ENCODE results near the gene SLC35C1. TPM values are rescaled to one million over a fixed set of nuclear protein-coding genes. Genes with fewer than 3 reads are reported as not detected.
"Not testable (repeated sequence)": the region's sequence is repeated elsewhere in the genome, so short reads cannot be mapped to it uniquely, and the experiment has no call there.

The SLC35C1 gene
- polyA plus RNA-seq, 6 donors from 2014 or later, result 3.3 to 7.6 (median 5.7) TPM

GRCh38 chr11:45827123-45827522 lies 22.2 kb downstream of the SLC35C1 start:
- Mint-ChIP-seq H3K9me3 (peaks cover 0 to 7% (median 1%) of the 10 kb centered on the region in 7 donors), H3K4me1 (peaks cover 0 to 2% (median 0%) of the 10 kb centered on the region in 3 donors), H3K4me3 (no peak overlapping the region), H3K27ac (no peak overlapping the region), H3K27me3 (peaks cover 26 to 53% (median 45%) of the 10 kb centered on the region in 3 donors), H3K36me3 (peaks cover 0 to 10% of the 10 kb centered on the region in 2 donors)
- no peak for ATAC-seq (ENCODE audit: low read depth in 2 of 2)
- DNase-seq, result no peak

GRCh38 chr11:45828996-45829395 lies 24.0 kb downstream of the SLC35C1 start:
- Mint-ChIP-seq H3K36me3 (peaks cover 0 to 10% of the 10 kb centered on the region in 2 donors), H3K27me3 (peaks cover 26 to 65% (median 59%) of the 10 kb centered on the region in 3 donors), H3K4me1 (peaks cover 0 to 2% (median 0%) of the 10 kb centered on the region in 3 donors), H3K9me3 (peaks cover 0 to 7% (median 1%) of the 10 kb centered on the region in 7 donors), H3K4me3 (no peak overlapping the region), H3K27ac (peak overlapping the region in 1 of 6 donors; percentile 33)
- no peak for DNase-seq
- no peak for ATAC-seq (ENCODE audit: low read depth in 2 of 2)

- peaks cover 0 to 2% (median 0%) of the 10 kb centered on the region in 3 donors for H3K4me1 Mint-ChIP-seq
- peaks cover 0 to 7% (median 1%) of the 10 kb centered on the region in 7 donors for H3K9me3 Mint-ChIP-seq
- DNase-seq (no peak), ATAC-seq (ENCODE audit: low read depth in 2 of 2) (no peak)
- no peak overlapping the region for H3K27ac Mint-ChIP-seq
- peaks cover 0 to 10% of the 10 kb centered on the region in 2 donors for H3K36me3 Mint-ChIP-seq
- peaks cover 26 to 69% (median 61%) of the 10 kb centered on the region in 3 donors for H3K27me3 Mint-ChIP-seq
- H3K4me3 Mint-ChIP-seq, result no peak overlapping the region
Observed at GRCh38 chr11:45830596-45830995, 25.6 kb downstream of the SLC35C1 start.

DNA sequence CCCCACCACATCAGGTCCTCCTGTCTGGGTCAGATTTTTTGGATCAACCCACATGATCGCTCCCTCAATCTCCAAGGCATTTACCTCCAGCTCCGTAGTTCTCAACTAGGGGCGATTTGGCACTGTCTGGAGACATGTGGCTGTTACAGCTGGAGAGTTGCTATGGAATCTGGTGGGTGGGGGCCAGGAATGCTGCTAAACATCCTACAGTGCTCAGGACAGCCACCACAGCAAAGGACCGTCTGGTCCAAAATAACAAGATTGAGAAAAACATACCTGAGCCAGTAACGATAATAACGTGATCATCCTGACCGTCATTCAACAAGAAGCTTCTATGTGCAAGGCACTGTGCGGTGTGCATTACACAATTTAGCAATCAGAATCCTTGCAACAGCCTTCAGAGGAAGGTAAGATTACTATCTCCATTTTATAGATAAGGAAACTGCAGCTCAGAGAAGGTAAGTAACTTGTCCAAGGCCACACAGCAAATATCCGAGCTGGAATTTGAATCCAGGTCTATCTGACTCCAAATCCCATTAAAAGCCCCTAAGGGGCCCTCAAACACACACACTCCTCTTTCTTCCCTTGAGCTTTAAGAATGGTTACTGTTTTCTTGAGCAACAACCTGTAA lies 28.0 kb downstream of the SLC35C1 start:
- no peak overlapping the region for H3K27ac Mint-ChIP-seq
- H3K4me1 Mint-ChIP-seq, result peaks cover 0 to 11% (median 9%) of the 10 kb centered on the region in 3 donors
- no peak overlapping the region for H3K4me3 Mint-ChIP-seq
- H3K27me3 Mint-ChIP-seq, result peaks cover 15 to 46% (median 40%) of the 10 kb centered on the region in 3 donors
- H3K9me3 Mint-ChIP-seq, result peaks cover 0 to 1% (median 0%) of the 10 kb centered on the region in 7 donors
- DNase-seq (no peak), ATAC-seq (ENCODE audit: low read depth in 2 of 2) (no peak)
- H3K36me3 Mint-ChIP-seq, result peaks cover 0 to 2% of the 10 kb centered on the region in 2 donors

GRCh38 chr11:45833761-45834160 lies 28.8 kb downstream of the SLC35C1 start:
- Mint-ChIP-seq H3K27ac (peak overlapping the region in 2 of 6 donors; percentile 79 to 83), H3K4me3 (no peak overlapping the region), H3K9me3 (peaks cover 0 to 1% (median 0%) of the 10 kb centered on the region in 7 donors), H3K27me3 (peaks cover 7 to 37% (median 32%) of the 10 kb centered on the region in 3 donors), H3K4me1 (peaks cover 0 to 11% (median 9%) of the 10 kb centered on the region in 3 donors), H3K36me3 (no peaks in the 10 kb centered on the region)
- DNase-seq (no peak), ATAC-seq (ENCODE audit: low read depth in 2 of 2) (no peak)

DNA sequence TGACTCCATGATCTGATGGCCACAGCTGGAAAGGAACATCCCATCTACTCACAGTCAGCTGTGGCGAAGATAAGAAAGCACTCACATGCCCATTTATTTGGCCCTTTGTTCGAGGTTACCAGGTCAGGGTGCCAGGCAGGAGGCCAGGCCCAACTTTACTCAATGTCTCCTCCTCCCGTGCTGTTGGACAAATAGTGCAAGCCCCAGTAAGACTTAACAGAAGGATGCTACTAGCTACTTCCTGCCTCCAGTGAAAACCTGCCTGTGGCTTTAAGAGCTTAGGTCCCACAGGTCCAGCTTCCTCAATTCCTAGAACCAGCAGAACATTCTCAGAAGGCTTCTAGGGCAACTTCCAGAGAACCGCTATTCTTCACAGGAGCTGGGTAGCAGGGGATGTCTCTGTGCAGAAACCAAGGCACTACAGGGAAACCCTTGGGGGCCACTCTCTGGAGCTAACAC lies 29.4 kb downstream of the SLC35C1 start:
- H3K27ac Mint-ChIP-seq, result peak overlapping the region in 1 of 6 donors; percentile 83
- no peaks in the 10 kb centered on the region for H3K36me3 Mint-ChIP-seq
- H3K4me3 Mint-ChIP-seq, result no peak overlapping the region
- ATAC-seq (ENCODE audit: low read depth in 2 of 2) (no peak), DNase-seq (no peak)
- H3K4me1 Mint-ChIP-seq, result peaks cover 0 to 11% (median 9%) of the 10 kb centered on the region in 3 donors
- H3K9me3 Mint-ChIP-seq, result peaks cover 0 to 1% (median 0%) of the 10 kb centered on the region in 7 donors
- peaks cover 5 to 35% (median 30%) of the 10 kb centered on the region in 3 donors for H3K27me3 Mint-ChIP-seq

GRCh38 chr11:45839204-45839603 lies 34.3 kb downstream of the SLC35C1 start:
- peaks cover 10 to 23% (median 20%) of the 10 kb centered on the region in 3 donors for H3K4me1 Mint-ChIP-seq
- H3K4me3 Mint-ChIP-seq, result no peak overlapping the region
- H3K9me3 Mint-ChIP-seq, result peaks cover 0 to 1% (median 0%) of the 10 kb centered on the region in 7 donors
- peaks cover 0 to 2% (median under 1%) of the 10 kb centered on the region in 3 donors for H3K27me3 Mint-ChIP-seq
- peak overlapping the region in 1 of 6 donors; percentile 78 for H3K27ac Mint-ChIP-seq
- DNase-seq, result no peak
- H3K36me3 Mint-ChIP-seq, result no peaks in the 10 kb centered on the region
- ATAC-seq (ENCODE audit: low read depth in 2 of 2), result no peak

GRCh38 chr11:45840251-45840650 lies 35.3 kb downstream of the SLC35C1 start:
- not testable (repeated sequence) for H3K4me3 Mint-ChIP-seq; ATAC-seq (ENCODE audit: low read depth in 2 of 2); H3K27me3 Mint-ChIP-seq; DNase-seq; H3K36me3 Mint-ChIP-seq; H3K9me3 Mint-ChIP-seq
- H3K27ac Mint-ChIP-seq, result peak overlapping the region in 2 of 6 donors; percentile 41 to 93
- peaks cover 13 to 23% (median 20%) of the 10 kb centered on the region in 3 donors for H3K4me1 Mint-ChIP-seq

GRCh38 chr11:45843158-45843924 lies 38.4 kb downstream of the SLC35C1 start:
- DNase-seq, result peak; percentile 86
- peak overlapping the region in 7 of 8 donors; percentile 10 to 79 (median 47) for H3K4me3 Mint-ChIP-seq
- peaks cover 24 to 31% (median 29%) of the 10 kb centered on the region in 3 donors for H3K4me1 Mint-ChIP-seq
- ATAC-seq (ENCODE audit: low read depth in 2 of 2), result peak; percentile 27 to 37
- no peaks in the 10 kb centered on the region for H3K27me3 Mint-ChIP-seq
- no peaks in the 10 kb centered on the region for H3K36me3 Mint-ChIP-seq
- no peaks in the 10 kb centered on the region for H3K9me3 Mint-ChIP-seq
- peak overlapping the region; percentile 82 to 93 (median 90) for H3K27ac Mint-ChIP-seq

GRCh38 chr11:45844822-45845578 lies 40.1 kb downstream of the SLC35C1 start:
- Mint-ChIP-seq H3K9me3 (no peaks in the 10 kb centered on the region), H3K36me3 (no peaks in the 10 kb centered on the region), H3K4me3 (peak overlapping the region in 4 of 8 donors; percentile 16 to 90 (median 81)), H3K27me3 (no peaks in the 10 kb centered on the region), H3K4me1 (peaks cover 36 to 46% (median 39%) of the 10 kb centered on the region in 3 donors), H3K27ac (peak overlapping the region; percentile 42 to 99 (median 96))
- DNase-seq, result no peak
- no peak for ATAC-seq (ENCODE audit: low read depth in 2 of 2)

- Mint-ChIP-seq H3K4me1 (peaks cover 47 to 58% (median 48%) of the 10 kb centered on the region in 3 donors), H3K27me3 (no peaks in the 10 kb centered on the region), H3K27ac (peak overlapping the region; percentile 95 to 99 (median 98)), H3K9me3 (no peaks in the 10 kb centered on the region), H3K4me3 (peak overlapping the region; percentile 81 to 94 (median 90)), H3K36me3 (no peaks in the 10 kb centered on the region)
- DNase-seq (no peak), ATAC-seq (ENCODE audit: low read depth in 2 of 2) (no peak)
Observed at GRCh38 chr11:45846174-45846675, 41.3 kb downstream of the SLC35C1 start.

DNA sequence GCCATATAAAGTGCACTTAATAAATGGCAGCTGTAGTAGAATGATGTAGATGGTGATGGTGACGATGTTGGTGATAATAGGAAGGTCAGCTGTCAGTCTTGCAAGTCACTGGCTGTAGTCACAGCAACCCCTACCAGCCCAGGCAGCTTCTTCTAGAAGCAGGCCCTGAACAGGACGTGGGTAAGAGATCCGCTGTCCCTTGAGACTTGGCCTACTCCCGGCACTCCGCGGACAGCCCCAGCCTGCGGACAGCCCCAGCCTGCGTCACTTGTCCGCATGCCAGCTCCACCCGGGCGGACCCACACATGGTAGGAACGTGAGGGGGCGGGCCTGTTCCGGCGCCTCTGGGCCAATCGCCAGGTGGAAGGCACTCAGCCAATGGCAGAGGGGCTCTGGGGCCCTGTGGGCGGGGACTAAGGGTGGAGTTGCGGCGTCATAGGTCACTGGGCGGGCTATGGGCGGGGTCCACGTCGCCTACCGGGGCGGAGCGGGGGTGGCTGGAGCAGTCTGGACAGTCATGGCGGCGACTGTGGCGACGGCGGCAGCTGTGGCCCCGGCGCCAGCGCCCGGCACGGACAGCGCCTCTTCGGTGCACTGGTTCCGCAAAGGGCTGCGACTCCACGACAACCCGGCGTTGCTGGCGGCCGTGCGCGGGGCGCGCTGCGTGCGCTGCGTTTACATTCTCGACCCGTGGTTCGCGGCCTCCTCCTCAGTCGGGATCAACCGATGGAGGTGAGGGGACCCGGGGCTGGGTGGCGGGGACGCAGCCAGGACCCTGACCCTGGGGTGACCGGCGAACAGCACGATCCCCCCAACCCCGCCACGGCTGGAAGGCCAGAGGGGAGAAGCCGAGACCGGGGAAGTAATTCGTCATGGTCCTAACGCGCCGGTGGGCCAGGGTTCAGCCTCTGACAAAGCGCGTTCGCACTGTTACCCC lies 42.3 kb downstream of the SLC35C1 start, which contains the start of gene CRY2:
TSS of gene CRY2 (plus strand) at position 502 of the 937 bp plus-strand sequence. CDS start at position 518, 16 bp downstream.
- DNase-seq (peak; percentile 99), ATAC-seq (ENCODE audit: low read depth in 2 of 2) (peak; percentile 78 to 79)
- Mint-ChIP-seq H3K27me3 (no peaks in the 10 kb centered on the region), H3K27ac (peak within 1 kb of the TSS; percentile 95 to 99 (median 98)), H3K4me1 (peaks cover 53 to 65% (median 55%) of the 10 kb centered on the region in 3 donors), H3K9me3 (no peaks in the 10 kb centered on the region), H3K36me3 (no peaks in the 10 kb centered on the region), H3K4me3 (peak within 1 kb of the TSS; percentile 81 to 94 (median 90))
